Ishikawa (cell line): ENCODE measurements around the gene C16orf86.

Source experiments
- EP300 ChIP-seq: IDR thresholded peaks from 2 replicates; pipeline ENCODE4 v1.6.1; 2012; ENCODE audit warnings: borderline replicate concordance
- NFIC ChIP-seq: IDR thresholded peaks from 2 replicates; pipeline ENCODE4 v1.6.1; 2012
- TCF12 ChIP-seq: IDR thresholded peaks from 2 replicates; pipeline ENCODE4 v1.6.1; 2012; ENCODE audit warnings: low read depth
- TEAD4 ChIP-seq: IDR thresholded peaks from 2 replicates; pipeline ENCODE4 v1.6.1; 2012

GRCh38 chr16:67641779-67642708 is 24.6 kb upstream of the C16orf86 start:
- TF ChIP-seq NFIC (no peak), TEAD4 (no peak), TCF12 (no peak), EP300 (no peak)
